Frontal cortex (tissue), 4 donors: ENCODE measurements around the gene FHIT. TPM values are rescaled to one million over a fixed set of nuclear protein-coding genes. Genes with fewer than 3 reads are reported as not detected.
"Not testable (repeated sequence)": the region's sequence is repeated elsewhere in the genome, so short reads cannot be mapped to it uniquely, and the experiment has no call there.

Experiments used
- DNase-seq, 2 donors: peaks; one replicate each; pipeline ENCODE4 v3.0.0; 2012; ENCODE audit warnings: low spot score in 2 of 2
- FAIRE-seq: peaks from 2 replicates; lab custom pipeline; 2012; peaks lifted over from hg19 to GRCh38; lab: Jason Lieb, UNC
- total RNA-seq: library from RNA; depleted of rRNA; stranded (reverse); fragments of >200 nt; gene quantifications from one replicate; pipeline ENCODE4 v1.2.3, GENCODE V29; 2014
- donor health status: control.
- donor health status: control.
- donor health status: control.

Gene FHIT
- total RNA-seq, 1 donor from 2014 or later, result 1.6 TPM

DNA sequence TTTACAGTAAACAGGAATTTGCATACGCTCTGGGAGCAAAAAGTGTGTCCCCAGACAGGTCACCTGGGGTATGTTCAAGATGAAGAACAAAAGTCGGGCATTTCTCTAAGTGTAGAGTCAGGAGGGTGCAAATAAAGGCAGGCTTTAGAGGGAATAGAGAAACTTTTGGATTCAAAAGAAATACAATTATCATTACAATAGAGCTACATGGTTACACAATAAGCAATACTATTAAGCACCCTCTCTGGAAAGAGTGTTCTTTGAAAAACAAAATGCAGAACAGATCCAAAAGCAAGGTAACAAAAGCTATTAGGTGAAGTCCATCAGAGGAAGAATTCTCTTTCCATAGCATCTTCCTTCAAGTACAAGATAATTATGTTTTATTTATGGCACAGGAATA is 679.7 kb downstream of the FHIT start:
- FAIRE-seq, result no peak

DNA sequence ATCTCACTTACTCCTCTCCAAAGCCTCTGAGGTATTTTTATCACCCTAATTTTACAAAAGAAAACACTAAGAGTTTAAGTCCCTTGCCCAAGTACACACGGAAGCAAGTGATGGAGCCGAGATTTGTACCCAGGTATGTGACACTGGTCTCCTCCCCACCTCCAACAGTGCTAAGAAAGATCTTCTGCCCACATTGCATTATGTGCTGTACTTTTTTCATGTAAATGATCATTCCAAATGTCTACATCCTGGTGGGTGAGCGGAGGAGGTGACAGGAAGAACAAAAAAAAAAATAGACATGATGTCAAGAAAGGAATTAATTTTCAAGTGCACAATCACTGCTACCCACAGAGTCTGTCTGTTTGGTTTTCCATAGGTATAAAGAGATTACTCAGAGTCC is 694.1 kb downstream of the FHIT start:
- DNase-seq (no peak), FAIRE-seq (no peak)

More for the DNA sequence above, 679.7 kb downstream of the FHIT start:
- DNase-seq, result no peak

DNA sequence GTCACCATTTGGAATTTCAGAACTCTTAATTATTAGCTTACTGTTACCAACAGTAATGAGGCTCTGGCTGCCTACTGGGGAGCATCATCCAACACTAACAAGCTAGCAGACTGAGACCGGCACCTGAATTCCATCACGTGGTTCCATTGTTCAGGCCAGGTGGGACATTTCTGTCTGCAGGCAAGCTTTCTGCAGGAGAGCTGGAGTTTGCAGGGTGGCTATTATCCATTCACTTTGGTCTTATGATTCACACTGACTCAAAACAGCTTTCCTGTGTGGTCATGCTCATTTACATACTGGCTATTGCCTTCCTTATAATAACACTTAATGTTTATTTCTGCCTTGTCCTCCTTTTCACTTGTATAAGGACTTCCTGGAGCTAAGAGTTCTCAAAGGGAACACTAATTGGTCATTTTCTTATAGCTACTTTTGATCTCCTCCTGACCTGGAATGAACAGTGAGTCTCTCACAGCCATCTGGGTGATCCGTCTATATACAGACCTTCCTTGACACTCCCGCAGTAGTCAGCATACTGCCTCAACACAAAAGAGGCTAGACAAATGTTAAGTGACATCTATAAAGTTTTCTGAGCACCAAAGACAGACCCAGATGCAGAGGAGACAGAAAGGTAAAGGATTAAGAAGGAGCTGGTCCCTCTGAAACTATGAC is 695.4 kb downstream of the FHIT start:
- DNase-seq (no peak), FAIRE-seq (no peak)

DNA sequence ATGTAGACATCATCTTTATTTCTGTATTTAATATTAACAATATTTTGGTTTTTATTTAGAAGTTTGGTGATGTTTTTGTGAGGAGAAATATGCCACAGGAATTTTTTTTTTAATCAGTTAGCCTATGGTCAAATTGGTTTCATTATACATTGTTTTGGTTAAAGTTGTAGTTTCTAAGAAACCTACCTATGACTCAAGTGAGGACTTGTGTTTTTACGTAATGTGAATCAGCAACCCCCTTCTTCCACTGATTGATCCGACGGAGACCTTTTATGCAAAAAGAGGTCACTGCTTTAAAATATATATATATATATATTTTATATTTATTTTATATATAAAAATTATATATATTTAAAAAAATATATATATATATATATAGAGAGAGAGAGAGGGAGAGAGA is 698.1 kb downstream of the FHIT start:
- no peak for FAIRE-seq
- no peak for DNase-seq

DNA sequence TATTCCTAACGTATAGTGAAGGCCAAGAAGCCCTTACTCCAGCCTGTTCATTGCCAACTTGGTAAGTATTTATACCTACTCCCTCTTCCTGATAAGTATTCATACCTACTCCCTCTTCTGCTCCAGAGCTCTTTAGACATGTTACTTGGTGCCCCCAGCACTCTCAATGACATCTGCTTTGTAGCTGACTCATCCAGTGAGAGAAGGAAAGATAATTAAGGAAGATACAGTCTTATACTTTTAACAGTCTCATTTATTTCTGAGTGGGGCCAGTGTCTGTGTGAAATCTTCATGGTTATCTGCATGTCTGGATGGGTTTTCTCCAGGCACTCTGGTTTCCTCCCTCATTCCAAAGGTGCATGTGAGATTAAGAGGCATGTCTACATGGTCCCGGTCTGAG is 698.7 kb downstream of the FHIT start:
- no peak for FAIRE-seq

DNA sequence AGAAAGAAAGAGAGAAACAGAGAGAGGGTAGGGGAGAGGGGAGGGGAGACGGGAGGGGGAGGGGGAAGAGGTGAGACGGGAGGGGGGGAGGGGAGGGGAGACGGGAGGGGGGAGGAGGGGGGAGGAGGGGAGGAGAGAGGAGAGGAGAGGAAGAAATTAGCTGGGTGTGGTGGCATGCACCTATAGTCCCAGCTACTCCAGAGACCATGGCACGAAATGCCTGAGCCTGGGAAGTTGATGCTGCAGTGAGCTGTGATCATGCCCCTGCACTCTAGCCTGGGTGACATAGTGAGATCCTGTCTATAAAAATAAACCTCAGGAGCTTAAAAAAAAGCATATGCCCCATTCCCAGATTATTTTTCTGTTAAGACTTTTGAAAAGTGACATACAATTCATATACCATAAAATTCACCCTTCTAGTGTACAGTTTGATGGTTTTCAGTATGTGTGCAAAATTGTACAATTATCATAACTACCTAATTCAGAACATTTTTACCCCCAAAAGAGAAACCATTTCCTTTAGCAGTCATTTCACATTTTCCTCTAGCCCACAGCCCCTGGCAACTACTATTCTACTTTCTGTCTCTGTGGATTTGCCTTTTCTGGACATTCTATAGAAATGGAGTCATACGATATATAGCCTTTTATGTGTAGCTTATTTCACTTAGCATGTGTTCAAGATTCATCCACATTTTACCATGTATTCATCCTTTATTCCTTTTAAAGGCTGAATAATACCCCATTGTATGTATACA is 699.6 kb downstream of the FHIT start:
- FAIRE-seq (no peak), DNase-seq (no peak)

More for the DNA sequence above, 698.7 kb downstream of the FHIT start:
- no peak for DNase-seq

DNA sequence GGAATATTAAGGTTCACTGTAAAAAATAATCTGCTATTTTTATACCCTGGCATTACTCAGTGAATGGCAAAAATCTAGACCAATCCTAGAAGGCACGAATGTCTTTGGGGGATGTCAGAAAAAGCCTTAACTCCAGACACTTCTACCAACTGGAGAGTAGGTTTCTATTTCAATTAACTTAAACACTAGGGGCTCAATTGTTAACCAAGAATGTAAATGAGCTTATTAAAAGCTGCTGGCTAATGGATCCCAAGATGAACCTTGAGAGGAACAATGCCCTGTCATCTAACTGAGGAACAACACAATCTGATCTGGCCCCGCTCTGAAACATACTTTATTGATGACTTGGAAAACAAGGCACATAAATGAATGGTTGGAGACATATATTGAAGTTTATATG is 701.4 kb downstream of the FHIT start:
- FAIRE-seq (no peak), DNase-seq (no peak)

DNA sequence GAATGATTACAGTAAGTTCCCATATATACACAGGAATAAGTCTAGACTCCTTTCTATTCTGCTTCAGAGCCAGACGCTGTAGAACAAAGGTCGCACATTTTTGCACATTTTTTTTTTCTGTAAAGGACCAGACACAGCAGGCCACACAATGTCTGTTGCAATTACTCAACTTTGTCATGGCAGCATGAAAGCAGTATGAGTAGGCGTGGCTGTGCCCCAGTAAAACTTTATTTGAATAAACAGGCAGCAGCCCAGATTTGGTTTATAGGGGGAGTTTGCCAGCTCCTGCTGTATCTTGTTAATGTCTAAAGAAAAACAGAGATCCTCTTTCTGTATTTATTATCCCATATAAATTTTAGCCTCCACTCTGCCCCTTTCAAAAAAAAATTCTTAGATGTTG is 708.3 kb downstream of the FHIT start:
- no peak for FAIRE-seq

DNA sequence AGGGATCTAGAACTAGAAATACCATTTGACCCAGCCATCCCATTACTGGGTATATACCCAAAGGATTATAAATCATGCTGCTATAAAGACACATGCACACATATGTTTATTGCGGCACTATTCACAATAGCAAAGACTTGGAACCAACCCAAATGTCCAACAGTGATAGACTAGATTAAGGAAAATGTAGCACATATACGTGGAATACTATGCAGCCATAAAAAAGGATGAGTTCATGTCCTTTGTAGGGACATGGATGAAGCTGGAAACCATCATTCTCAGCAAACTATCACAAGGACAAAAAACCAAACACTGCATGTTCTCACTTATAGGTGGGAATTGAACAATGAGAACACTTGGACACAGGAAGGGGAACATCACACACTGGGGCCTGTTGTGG is 711.9 kb downstream of the FHIT start:
- not testable (repeated sequence) for DNase-seq, FAIRE-seq

More for the DNA sequence above, 708.3 kb downstream of the FHIT start:
- no peak for DNase-seq

DNA sequence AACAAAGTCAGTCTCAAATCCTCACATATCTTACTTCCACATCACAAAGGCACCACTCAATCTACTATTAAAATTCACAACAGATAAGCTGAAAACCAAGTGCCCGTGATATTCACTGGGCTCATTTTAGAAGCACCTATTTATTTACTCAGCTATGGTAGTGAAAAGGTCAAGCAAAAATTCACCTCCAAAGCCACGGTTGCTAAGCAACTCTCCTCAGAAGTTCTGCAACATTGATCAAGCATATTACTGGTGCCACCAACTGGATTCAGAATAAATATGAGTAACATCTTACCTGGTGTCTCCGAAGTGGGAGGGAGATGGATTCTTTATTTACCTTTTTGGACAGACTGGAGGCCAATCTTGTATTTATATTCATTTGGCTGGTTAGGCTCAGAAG is 714.8 kb downstream of the FHIT start:
- FAIRE-seq, result no peak
- DNase-seq, result no peak

DNA sequence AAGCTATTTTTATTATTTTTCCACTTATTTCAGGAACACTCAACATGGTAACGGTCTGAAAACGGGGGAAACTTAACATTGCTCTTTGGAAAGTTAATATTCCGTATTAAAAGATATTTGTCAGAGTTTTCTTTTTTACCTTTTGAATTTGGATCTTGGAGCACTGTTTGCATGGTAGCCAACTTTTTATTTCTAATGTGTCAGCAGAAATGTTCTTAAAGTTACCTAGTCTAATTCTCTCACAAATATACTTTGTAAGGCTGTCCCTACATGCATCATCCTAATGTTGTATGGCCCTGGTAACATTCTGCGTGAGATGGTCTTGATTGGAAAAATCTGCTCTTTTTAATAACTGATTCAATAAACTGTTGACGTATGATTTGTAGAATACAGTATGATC is 719.5 kb downstream of the FHIT start:
- FAIRE-seq, result no peak

DNA sequence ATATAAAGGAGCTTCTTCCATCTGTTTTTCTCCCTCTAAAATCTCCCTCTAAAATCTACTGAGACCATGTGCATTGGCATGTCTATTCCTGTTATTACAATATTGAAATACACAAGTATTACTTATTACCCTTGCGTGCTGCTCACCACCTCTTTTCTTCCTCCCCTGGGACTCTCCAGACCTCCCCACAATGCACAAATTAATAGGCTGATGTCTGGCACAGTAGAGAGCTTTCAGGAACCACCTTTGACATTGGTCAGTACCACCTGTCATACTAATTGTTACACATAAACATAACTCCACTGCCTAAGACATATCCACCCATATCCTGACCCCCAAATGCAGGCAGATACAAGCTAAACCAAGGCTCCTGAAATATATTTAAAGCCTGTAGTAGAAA is 722.6 kb downstream of the FHIT start:
- no peak for FAIRE-seq
- DNase-seq, result no peak

More for the DNA sequence above, 719.5 kb downstream of the FHIT start:
- DNase-seq, result no peak

DNA sequence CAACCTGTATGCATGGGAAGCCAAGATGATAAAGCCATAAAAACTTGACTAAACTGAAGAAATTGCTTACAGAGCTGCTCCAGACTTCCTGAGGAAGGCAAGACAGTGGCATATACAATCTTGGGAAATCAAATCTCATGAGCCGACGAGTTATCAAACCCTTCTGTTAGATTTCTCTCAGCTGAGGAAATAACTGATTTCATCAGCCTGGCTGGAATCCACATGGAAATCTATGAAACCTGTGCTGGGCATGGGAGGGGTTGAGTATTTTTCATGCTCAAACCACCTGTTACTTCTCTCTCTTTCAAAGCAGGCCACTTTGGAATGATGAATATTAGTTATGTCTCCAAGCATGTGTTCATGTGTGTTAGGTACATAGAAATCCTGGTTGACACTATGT is 727.7 kb downstream of the FHIT start:
- no peak for DNase-seq
- no peak for FAIRE-seq

DNA sequence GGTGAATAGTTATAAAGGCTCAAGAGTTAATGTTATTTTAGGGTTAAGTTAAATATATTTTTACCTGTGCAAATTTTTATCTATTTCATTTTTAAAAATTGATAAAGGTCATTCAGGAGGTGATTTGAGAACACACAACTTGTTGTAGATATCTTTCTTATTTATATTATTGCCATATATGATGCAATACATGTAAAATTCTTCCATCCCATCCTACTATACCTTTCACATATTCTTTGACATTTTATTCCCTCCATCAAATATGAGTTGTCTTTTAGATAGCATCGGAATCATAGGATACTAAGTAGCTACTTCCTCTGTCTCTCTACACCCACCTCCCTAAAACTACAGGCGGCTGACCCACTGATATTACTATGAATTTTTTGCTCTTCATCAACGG is 734.1 kb downstream of the FHIT start:
- DNase-seq, result no peak
- no peak for FAIRE-seq

DNA sequence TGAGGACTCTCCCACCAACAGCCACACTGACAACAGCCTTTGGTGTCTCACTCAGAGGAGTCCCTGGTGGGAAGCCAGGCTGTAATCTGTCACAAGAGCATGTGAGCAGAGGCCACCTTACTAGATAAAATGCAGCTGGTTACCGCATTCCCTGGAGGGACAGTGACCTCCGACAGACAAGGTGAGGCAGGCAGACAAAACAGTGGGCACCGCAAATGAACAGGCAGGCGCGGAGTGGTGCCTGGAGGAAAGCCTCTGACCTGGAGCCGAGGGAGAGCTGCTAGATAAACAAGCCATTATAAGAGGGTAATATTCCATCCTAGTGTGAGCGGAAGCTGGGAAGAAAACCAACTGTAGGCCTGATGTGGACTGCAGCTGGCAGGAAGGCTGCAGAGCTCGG is 736.4 kb downstream of the FHIT start:
- FAIRE-seq, result no peak
- DNase-seq, result no peak

DNA sequence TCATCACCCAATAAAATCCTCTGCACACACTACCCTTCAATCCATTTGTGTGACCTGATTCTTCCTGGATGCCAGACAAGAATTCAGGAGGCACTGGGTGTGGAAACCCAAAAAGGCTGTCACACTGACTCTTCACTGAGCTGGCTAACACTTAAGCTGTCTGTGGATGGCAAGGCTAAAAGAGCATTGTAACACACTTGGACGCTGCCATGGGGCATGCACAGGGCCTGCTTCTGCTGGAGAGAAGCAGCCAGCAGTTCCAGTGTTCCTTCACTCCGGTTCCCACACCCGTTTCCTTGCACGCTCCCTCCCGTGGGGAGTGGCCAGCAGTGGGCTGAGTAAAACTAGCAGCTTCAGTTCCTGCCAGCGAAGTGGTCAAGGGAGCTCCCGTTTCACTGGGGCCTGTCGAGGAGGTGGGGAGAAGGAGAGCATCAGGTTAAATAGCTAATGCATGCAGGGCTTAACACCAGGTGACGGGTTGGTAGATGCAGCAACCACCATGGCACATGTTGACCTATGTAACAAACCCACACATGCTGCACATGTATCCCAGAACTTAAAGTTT is 737.1 kb downstream of the FHIT start:
- no peak for DNase-seq
- FAIRE-seq, result no peak

DNA sequence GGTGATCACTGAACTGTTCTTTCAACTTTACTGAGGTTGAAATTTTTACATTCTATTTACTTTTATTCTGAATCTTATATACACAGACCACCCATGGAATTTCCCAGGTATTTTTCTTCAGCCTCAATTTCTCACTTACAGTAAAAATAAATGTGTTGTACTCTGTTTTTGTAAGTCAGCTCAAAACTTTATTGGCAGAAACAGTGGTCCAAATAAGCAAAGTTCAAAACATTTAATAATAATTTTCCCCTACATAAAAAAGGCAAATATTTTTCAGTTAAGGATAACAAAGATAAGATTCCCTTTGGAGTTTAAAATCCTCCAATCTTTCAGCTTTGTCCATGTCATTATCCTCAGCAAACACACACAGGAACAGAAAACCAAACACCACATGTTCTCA is 738.0 kb downstream of the FHIT start:
- no peak for FAIRE-seq

DNA sequence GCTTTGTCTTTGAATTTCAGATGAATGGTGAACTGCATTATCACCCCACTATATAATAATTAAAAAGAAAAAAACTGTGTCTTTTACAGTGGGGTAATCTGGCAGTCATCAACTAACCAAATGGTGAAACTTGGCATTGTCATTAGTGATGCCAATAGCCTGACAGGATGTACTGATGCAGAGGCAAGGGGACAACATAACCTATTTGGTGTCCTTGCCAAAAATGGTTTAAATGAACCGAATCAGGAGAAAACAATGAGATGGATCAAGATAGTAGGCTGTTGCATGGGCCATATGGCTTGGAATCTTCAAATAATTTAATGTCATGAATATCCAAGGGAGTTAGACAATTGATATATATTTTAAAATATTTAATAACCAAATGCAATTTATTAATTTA is 738.7 kb downstream of the FHIT start:
- FAIRE-seq (no peak), DNase-seq (no peak)

More for the DNA sequence above, 738.0 kb downstream of the FHIT start:
- DNase-seq, result no peak

DNA sequence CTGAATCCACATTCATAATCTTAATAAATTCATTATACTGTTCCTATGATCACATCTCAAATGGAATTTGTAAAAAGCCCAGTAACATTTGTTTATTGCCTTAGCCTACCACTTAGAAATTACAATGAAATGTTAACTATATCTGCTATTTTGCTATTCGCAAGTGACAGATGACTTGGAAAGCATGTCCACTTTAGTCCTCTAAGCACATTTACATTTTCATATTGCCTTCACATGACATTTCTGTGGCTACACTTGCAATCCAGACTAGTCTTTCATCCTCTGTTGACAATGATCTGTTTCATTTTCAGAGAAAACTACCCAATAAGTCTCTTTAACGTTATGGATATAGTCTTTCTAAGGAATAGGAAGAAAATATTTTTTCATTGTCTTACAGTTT is 741.8 kb downstream of the FHIT start:
- no peak for DNase-seq
- no peak for FAIRE-seq

DNA sequence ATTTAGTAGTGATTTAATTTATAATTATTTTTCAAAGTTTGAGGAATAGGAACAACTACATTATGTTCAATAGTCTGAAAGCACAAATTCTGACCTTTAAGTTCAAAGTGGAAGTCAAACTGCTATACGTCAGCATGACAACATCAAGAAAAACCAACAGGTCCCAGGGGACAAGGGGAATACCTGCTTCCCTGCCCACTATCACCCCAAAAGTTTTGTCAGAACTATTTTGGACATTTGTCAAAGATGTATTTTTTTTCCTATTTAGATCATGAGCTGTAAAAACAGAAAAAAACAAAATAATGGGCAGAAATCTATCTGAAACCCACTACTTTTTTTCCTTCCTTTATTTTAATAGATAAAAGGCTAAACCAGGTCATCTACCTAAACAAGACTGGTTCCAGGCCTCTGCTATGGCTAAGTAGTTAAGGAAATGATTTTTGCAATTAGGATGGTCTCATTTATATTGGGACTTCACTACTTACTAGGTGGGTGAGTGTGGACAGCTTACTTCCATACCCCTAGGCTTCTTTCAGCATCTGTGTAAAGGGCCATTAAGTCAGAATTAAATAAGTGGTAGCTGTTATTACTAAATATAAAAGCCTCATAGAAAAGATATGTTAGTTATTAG is 746.3 kb downstream of the FHIT start:
- DNase-seq, result no peak
- FAIRE-seq, result no peak

DNA sequence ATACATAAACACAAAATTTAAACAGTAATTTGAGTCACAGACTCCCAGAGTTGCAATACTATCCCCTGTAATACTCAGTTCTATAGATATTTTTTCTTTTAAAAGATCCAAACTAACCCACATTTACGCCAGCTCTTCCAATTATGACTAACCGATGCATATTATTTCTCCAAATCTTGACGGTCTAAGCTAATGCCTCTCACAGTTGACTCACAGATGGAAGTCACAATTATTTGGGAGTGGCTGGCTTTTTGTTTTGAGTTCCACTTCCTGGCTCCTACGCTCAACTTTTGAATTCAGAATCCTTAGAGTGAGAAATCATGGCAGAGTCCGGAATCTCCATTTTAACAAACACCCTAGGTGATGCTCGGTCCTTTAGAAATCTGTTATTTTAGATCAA is 749.9 kb downstream of the FHIT start:
- FAIRE-seq (no peak), DNase-seq (no peak)
